ENCODE measurements around the gene TUBGCP2.
A peak's percentile ranks its signal among the peaks of the same experiment; 100 is the strongest.

Gene TUBGCP2

DNA sequence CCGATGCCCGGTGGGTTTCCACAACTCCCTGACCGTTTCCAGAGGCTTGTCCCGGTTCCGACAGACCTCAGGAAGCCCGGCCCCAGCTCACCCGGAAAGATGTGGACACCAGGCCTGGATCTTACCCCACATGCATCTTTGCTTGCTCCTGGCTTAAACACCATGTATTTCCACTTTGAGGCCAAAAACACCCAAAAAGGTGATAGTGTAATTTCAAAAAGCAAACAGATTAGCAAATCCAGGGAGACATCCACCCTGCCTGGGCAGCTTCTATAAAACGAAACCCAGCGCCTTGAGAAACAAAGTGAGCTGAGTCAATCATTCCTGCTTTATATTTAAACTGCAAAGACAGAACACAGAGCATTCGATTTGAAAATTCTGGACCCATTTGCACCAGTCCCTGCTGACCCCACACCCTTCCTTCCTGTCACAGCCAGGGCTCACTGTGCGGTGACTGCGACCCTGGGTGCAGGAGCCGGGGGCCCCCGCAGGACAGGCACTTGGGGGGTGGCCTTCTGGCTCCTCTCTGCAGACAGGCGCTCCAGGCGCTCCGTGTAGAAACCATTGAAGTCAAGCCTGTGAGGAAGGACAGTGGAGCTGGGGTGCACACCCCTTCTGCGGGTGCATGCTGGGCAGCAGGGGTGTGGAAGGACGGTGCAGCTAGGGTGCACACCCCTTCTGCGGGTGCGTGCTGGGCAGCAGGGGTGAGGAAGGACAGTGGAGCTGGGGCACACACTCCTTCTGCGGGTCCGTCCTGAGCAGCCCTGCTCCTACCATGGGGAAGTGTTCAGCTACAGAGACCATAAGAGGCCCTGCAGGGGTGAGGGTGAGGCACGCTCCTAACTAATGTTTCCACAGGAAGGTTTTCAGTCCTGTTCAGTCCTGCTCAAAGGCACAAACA is 29.1 kb downstream of the TUBGCP2 start:
- H3K4me3 ChIP-seq (ENCODE audit: low read length): no peak overlapping the region
- no peak overlapping the region for H3K9ac ChIP-seq (ENCODE audit: low read length)
- H3K27me3 ChIP-seq (ENCODE audit: control insufficient read depth, insufficient read depth, low read length): peaks cover 14% of the 10 kb centered on the region
- H3K4me1 ChIP-seq (ENCODE audit: control insufficient read depth, low read depth, low read length): no peaks in the 10 kb centered on the region
- H3K9me3 ChIP-seq (ENCODE audit: control insufficient read depth, low read depth, low read length): no peaks in the 10 kb centered on the region
- H3K27ac ChIP-seq (ENCODE audit: low read length): no peak overlapping the region
- peaks cover 25% of the 10 kb centered on the region for H3K36me3 ChIP-seq (ENCODE audit: control insufficient read depth, low read depth, low read length)

DNA sequence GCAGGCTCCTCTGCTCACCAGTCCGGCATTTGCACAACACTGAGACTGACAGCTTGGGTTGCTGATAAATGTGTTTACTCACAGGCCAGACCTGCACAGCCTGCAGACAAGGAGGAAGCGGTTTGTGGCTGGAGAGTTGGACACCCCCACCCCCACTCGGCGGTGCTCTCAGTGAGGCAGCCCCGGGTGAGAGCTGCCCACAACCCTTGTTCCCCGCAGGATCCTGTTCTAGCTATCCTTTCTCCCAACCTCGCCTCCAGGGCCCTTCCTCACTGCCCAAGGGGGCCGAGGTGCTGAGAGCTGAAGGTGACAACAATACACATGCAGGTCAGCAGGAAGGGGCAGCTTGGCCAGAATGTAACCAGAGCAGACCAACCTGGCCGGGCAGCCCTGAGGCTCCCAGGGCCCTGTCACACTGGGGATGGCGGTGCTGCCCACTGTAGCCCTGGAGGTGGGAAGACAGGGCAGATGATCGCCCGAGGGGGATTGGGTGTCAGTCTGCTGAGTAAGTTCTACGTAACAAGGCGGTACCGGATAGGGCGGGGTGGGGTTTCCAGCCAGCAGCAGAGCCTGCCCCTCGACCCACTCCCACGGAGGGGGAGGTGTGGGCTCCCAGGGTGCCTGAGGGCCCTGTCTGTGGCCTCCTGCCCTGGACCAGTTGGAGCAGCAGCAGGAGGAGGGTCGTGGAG is 30.0 kb downstream of the TUBGCP2 start:
- peaks cover 14% of the 10 kb centered on the region for H3K27me3 ChIP-seq (ENCODE audit: control insufficient read depth, insufficient read depth, low read length)

DNA sequence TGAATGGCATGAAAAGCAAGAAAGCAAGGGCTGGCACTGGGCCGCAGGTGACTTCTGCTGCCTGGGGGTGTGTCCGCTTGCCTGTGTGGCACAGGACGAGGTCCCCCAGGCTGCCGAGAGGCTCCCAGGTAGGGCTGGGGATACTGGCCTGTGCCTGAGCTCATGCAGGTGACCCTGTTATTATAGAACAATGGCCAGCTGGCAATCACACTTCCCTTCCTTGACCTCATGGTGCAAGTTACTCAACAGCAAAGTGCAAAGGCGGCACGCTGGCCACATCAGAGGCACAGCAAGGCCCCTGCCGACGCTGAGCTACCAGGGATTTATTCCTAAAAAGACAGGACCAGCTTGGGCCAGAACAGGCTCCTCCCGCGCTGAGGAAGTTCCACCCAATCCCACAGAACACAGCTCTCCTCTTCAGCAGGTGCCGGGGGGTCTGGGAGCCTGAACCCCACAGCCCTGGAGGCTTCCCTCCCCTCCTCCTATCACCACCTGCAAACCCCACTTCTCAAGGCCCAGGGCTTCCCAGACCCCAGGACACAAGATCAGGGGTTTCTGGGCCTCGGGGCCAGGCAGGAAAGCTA is 30.6 kb downstream of the TUBGCP2 start:
- peaks cover 14% of the 10 kb centered on the region for H3K27me3 ChIP-seq (ENCODE audit: control insufficient read depth, insufficient read depth, low read length)
- H3K27ac ChIP-seq (ENCODE audit: low read length): no peak overlapping the region
- no peak overlapping the region for H3K9ac ChIP-seq (ENCODE audit: low read length)
- no peak overlapping the region for H3K4me3 ChIP-seq (ENCODE audit: low read length)
- peaks cover 21% of the 10 kb centered on the region for H3K36me3 ChIP-seq (ENCODE audit: control insufficient read depth, low read depth, low read length)
- H3K4me1 ChIP-seq (ENCODE audit: control insufficient read depth, low read depth, low read length): no peaks in the 10 kb centered on the region
- no peaks in the 10 kb centered on the region for H3K9me3 ChIP-seq (ENCODE audit: control insufficient read depth, low read depth, low read length)

More for the DNA sequence above, 30.0 kb downstream of the TUBGCP2 start:
- H3K36me3 ChIP-seq (ENCODE audit: control insufficient read depth, low read depth, low read length): peaks cover 23% of the 10 kb centered on the region
- H3K4me3 ChIP-seq (ENCODE audit: low read length): no peak overlapping the region
- H3K9me3 ChIP-seq (ENCODE audit: control insufficient read depth, low read depth, low read length): no peaks in the 10 kb centered on the region
- H3K9ac ChIP-seq (ENCODE audit: low read length): no peak overlapping the region
- H3K27ac ChIP-seq (ENCODE audit: low read length): no peak overlapping the region
- no peaks in the 10 kb centered on the region for H3K4me1 ChIP-seq (ENCODE audit: control insufficient read depth, low read depth, low read length)

DNA sequence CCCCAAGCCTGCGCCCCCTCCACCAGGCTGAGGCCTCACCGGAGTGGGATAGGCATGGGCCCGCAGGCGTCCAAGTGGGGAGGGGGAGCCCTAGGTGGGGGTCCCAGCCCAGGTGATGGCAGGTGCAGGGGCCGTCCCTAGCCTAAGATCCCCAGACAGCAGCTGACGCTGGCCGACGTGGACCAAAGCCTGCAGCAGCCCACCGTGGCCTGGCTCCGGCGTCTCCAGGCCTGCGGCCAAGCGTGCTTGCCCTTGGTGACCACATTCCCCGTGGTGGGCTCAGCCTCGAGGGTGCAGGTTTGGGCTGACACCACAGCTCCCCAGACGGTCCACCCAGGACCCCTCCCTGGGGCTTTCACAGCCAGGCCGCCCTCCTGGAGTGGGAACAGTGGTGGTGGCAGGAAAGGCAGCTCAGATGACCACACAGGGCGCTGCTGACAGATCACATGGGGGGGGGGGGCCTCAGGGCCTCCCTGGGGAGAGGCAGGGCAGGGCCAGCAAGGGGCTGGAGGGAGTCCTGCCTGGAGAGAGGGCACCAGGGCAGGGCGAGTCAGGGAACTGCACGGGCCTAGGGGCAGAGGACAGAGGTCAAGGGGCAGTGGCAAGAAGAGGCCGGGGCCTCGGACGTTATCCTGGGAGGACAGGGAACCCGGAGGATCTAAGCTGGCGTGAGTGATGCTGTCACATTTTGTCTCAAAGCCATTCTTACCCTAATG is 31.2 kb downstream of the TUBGCP2 start:
- H3K9me3 ChIP-seq (ENCODE audit: control insufficient read depth, low read depth, low read length): no peaks in the 10 kb centered on the region
- peaks cover 14% of the 10 kb centered on the region for H3K36me3 ChIP-seq (ENCODE audit: control insufficient read depth, low read depth, low read length)
- no peak overlapping the region for H3K27ac ChIP-seq (ENCODE audit: low read length)
- peaks cover 14% of the 10 kb centered on the region for H3K27me3 ChIP-seq (ENCODE audit: control insufficient read depth, insufficient read depth, low read length)
- peak overlapping the region; percentile 47 for H3K4me3 ChIP-seq (ENCODE audit: low read length)
- no peaks in the 10 kb centered on the region for H3K4me1 ChIP-seq (ENCODE audit: control insufficient read depth, low read depth, low read length)
- no peak overlapping the region for H3K9ac ChIP-seq (ENCODE audit: low read length)

DNA sequence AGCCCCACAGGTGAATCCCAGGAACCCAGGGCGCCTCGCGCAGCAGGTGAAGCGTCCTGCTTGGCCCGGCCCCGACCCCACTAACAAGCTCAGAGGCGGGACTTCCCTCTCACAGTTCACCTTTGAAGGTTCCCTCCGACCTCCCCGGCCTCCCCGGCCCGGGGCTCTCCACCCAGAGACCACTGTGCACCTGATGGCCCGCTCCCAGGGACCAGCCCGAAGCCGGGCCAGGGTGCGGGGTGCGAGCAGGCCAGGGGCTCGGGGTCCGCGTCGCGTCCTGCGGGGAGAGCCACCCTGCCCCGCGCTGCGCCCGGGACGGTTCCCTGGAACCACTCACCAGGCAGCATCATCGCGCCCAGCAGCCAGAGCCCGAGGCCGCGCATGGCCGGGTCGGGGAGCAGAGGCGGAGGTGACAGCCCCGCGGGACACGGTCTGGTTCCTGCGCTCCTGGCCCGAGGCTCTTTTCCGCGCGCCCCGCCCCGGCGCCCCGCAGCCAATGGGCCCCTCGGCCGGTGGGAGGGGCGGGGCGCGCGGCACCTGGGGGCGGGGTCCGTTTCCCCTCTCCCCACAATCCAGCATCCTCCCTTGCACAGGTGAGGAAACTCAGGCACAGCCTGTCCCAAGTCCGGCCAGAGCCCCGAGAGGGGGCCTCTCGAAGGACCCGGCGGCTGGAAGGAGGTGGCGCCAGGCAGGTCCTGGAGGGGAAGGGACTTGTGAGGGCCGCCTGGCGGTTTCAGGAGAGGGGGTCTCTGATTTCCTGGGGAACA is 32.1 kb downstream of the TUBGCP2 start, which contains the start of gene ADAM8:
ADAM8 (minus strand) TSS at position 434 of the 767 bp plus-strand sequence; CDS start at position 383, 51 bp downstream.
- Histone ChIP-seq H3K9me3 (ENCODE audit: control insufficient read depth, low read depth, low read length) (no peaks in the 10 kb centered on the region), H3K9ac (ENCODE audit: low read length) (no peak within 1 kb of the TSS), H3K4me3 (ENCODE audit: low read length) (peak within 1 kb of the TSS; percentile 47), H3K27me3 (ENCODE audit: control insufficient read depth, insufficient read depth, low read length) (peaks cover 14% of the 10 kb centered on the region), H3K36me3 (ENCODE audit: control insufficient read depth, low read depth, low read length) (peaks cover 9% of the 10 kb centered on the region), H3K4me1 (ENCODE audit: control insufficient read depth, low read depth, low read length) (no peaks in the 10 kb centered on the region), H3K27ac (ENCODE audit: low read length) (no peak within 1 kb of the TSS)

DNA sequence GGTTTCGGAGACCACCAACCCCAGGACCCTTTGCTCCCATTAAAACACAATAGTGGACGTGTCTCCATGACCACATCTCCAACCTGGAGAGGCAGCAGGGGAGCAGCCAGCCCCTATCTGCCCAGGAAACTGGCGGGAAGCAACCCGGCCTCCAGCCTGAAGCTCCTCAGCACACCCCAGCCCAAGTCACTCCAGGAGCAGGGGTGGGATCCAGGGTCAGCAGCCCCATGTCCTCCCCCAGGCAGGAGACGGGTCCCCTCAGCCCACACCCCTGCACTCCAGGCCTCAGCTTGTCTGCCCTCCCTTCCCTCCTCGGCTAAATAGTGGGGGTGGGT is 32.6 kb downstream of the TUBGCP2 start:
- H3K27me3 ChIP-seq (ENCODE audit: control insufficient read depth, insufficient read depth, low read length): peaks cover 14% of the 10 kb centered on the region
- H3K36me3 ChIP-seq (ENCODE audit: control insufficient read depth, low read depth, low read length): peaks cover 8% of the 10 kb centered on the region
- no peaks in the 10 kb centered on the region for H3K4me1 ChIP-seq (ENCODE audit: control insufficient read depth, low read depth, low read length)
- no peak overlapping the region for H3K27ac ChIP-seq (ENCODE audit: low read length)
- H3K9ac ChIP-seq (ENCODE audit: low read length): no peak overlapping the region
- H3K9me3 ChIP-seq (ENCODE audit: control insufficient read depth, low read depth, low read length): no peaks in the 10 kb centered on the region
- H3K4me3 ChIP-seq (ENCODE audit: low read length): peak overlapping the region; percentile 47

DNA sequence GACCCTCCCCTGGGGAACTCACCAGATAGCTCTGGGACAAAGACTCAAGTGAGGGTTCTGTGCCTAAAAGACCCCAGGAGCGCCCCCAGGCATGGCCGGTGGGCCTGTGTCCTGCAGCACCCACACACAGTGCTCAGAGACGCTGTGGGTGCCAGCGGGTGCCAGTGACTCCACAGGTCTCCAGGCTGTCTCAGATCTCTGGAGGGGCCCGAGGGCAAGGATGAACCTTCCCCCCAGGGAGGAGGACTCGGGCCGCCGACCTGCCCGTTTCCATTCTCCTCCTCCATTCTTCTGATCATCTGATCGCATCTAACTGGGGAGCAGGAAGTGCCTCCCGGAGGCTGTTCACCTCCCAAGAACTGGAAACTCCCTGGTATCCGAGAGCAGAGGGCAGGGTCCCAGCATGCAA is 33.0 kb downstream of the TUBGCP2 start:
- peaks cover 8% of the 10 kb centered on the region for H3K36me3 ChIP-seq (ENCODE audit: control insufficient read depth, low read depth, low read length)
- peaks cover 14% of the 10 kb centered on the region for H3K27me3 ChIP-seq (ENCODE audit: control insufficient read depth, insufficient read depth, low read length)
- no peak overlapping the region for H3K9ac ChIP-seq (ENCODE audit: low read length)
- H3K9me3 ChIP-seq (ENCODE audit: control insufficient read depth, low read depth, low read length): no peaks in the 10 kb centered on the region
- no peak overlapping the region for H3K27ac ChIP-seq (ENCODE audit: low read length)
- no peaks in the 10 kb centered on the region for H3K4me1 ChIP-seq (ENCODE audit: control insufficient read depth, low read depth, low read length)
- peak overlapping the region; percentile 47 for H3K4me3 ChIP-seq (ENCODE audit: low read length)

DNA sequence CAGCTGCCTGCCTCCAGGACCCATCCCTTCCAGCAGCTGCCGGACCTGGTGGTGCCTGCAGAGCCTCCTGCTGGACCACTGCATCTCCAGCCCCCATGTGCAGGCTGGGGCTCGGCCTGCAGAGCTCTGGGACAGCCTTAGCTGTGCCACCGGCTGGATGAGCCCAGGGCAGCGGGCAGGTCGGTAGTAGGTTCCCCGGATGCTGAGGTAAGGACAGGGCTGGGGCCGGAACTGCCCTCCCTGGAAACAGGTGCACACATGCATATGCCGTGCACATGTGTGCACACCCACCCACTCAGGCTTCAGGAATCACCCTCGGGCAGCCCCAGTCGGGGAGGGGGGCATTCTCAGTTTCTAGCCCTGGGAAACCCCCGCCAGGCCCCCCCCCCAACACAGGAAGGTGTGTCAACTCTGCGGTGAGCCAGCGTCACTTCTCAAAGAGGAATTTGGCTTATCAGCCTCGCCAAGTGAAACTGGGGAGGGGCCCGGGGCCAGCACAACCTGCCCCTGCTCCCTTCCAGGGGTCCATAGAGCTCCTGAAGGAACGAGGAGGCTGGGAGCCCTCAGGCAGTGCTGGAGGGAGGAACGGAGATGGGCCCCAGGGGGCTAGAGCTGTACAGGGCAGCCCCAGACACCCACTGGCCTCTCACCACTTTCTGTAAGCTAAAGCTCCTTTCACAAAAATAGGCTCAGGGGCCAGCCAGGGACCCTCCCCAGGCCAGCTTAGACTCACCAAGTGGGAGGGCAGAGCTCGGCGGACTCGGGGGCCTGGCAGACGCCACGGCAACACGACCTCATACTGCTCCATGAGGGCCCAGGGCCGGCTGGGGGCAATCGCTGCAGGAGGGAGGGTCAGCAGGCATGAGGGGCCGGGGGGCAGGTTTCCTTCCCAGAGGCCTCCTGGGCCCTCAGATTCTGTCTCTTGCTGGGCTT is 33.7 kb downstream of the TUBGCP2 start:
- no peak overlapping the region for H3K4me3 ChIP-seq (ENCODE audit: low read length)
- peaks cover 14% of the 10 kb centered on the region for H3K27me3 ChIP-seq (ENCODE audit: control insufficient read depth, insufficient read depth, low read length)
- no peak overlapping the region for H3K9ac ChIP-seq (ENCODE audit: low read length)
- no peaks in the 10 kb centered on the region for H3K4me1 ChIP-seq (ENCODE audit: control insufficient read depth, low read depth, low read length)
- no peak overlapping the region for H3K27ac ChIP-seq (ENCODE audit: low read length)
- H3K9me3 ChIP-seq (ENCODE audit: control insufficient read depth, low read depth, low read length): no peaks in the 10 kb centered on the region
- peaks cover 2% of the 10 kb centered on the region for H3K36me3 ChIP-seq (ENCODE audit: control insufficient read depth, low read depth, low read length)

DNA sequence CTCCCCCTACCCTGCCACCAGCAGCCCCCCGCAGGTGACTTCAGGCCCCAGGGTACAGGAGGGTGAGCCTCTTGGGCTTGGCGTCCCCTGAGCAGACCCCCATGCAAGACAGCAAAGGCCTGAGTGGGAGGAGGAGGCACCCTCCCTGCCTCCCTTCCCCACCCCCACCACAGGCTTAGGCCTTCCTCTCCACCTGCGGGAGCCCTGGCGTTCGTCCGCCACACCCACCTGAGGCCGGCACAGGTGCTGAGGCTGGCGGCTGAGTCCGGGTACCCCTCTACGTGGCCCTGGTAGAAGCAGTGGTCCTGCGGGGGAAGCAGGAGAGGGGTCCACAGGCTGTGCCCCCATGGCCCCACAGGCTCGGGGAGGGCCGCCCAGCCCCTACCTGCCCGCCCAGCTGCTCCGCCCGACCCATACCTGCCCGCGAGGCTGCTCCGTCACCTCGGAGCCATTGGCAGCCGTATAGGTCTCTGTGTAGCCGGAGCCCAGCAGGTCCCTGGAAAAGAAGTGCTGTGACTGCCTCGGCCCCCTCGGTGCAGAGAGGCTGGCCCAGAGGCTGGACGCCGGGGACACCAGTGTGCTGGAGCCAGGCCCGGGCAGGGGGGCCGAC is 35.0 kb downstream of the TUBGCP2 start:
- H3K27me3 ChIP-seq (ENCODE audit: control insufficient read depth, insufficient read depth, low read length): peaks cover 14% of the 10 kb centered on the region
- no peak overlapping the region for H3K9ac ChIP-seq (ENCODE audit: low read length)
- no peaks in the 10 kb centered on the region for H3K4me1 ChIP-seq (ENCODE audit: control insufficient read depth, low read depth, low read length)
- H3K36me3 ChIP-seq (ENCODE audit: control insufficient read depth, low read depth, low read length): no peaks in the 10 kb centered on the region
- H3K27ac ChIP-seq (ENCODE audit: low read length): no peak overlapping the region
- no peaks in the 10 kb centered on the region for H3K9me3 ChIP-seq (ENCODE audit: control insufficient read depth, low read depth, low read length)
- H3K4me3 ChIP-seq (ENCODE audit: low read length): no peak overlapping the region

DNA sequence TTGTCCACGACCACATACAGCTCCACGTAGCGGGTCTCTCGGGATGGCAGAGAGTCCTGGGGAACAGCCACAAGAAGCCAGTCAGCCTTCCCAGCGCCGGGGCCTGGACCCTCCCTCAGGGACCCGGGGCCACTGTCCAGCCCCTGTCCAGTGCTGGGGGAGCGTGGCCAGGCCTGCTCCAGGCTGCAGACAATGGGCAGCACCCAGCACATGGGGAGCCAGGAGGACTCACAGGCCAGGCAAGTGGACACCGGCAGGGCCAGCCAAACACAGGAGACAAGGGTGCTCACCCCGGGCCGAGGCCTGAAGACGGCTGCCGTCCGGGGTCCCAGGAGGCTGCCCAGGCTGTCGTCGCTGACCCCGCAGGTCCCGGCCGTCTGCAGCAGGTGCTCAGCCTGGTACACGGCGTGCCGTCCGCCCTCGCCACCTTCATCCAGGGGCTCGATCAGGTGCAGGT is 35.7 kb downstream of the TUBGCP2 start:
- Histone ChIP-seq H3K4me1 (ENCODE audit: control insufficient read depth, low read depth, low read length) (no peaks in the 10 kb centered on the region), H3K9ac (ENCODE audit: low read length) (no peak overlapping the region), H3K27me3 (ENCODE audit: control insufficient read depth, insufficient read depth, low read length) (peaks cover 14% of the 10 kb centered on the region), H3K27ac (ENCODE audit: low read length) (no peak overlapping the region), H3K4me3 (ENCODE audit: low read length) (no peak overlapping the region), H3K36me3 (ENCODE audit: control insufficient read depth, low read depth, low read length) (no peaks in the 10 kb centered on the region), H3K9me3 (ENCODE audit: control insufficient read depth, low read depth, low read length) (no peaks in the 10 kb centered on the region)

Data from iPS-18a (cell line).